Esophagus squamous epithelium (tissue), 5 donors: ENCODE data around the gene NDUFA1. TPM values are rescaled to one million over a fixed set of nuclear protein-coding genes. Genes with fewer than 3 reads are reported as not detected.
"Not testable (repeated sequence)": the region's sequence is repeated elsewhere in the genome, so short reads cannot be mapped to it uniquely, and the experiment has no call there.

ENCODE experiments used
- DNase-seq: peaks from one replicate; lab custom pipeline; 2025; lab: John Stamatoyannopoulos, UW
- H3K27ac ChIP-seq, 4 donors: fragments of 200-600 bp; sonication (generic); one replicate each; pipeline ENCODE4 v1.5.1; 2016 to 2019; ENCODE audit warnings: mild to moderate bottlenecking in 1 of 4
- H3K27me3 ChIP-seq, 4 donors: fragments of 200-600 bp; sonication (generic); 1 replicate in 3 of 4; 2 replicates in 1 of 4; pipeline versions ENCODE4 v1.5.1 to v1.6.0; 2017 to 2021; ENCODE audit warnings: antibody characterized with exemption in 1 of 4
- H3K36me3 ChIP-seq, 3 donors: fragments of 200-600 bp; sonication (generic); one replicate each; pipeline ENCODE4 v1.5.1; 2016 to 2019
- H3K4me1 ChIP-seq, 3 donors: fragments of 200-600 bp; sonication (generic); one replicate each; pipeline ENCODE4 v1.5.1; 2017 to 2019
- H3K4me3 ChIP-seq, 4 donors: fragments of 200-600 bp; sonication (generic); 1 replicate in 3 of 4; 2 replicates in 1 of 4; pipeline ENCODE4 v1.5.1; 2016 to 2019; ENCODE audit warnings: mild to moderate bottlenecking in 2 of 4, moderate library complexity in 1 of 4
- H3K9me3 ChIP-seq, 3 donors: fragments of 200-600 bp; sonication (generic); one replicate each; pipeline ENCODE4 v1.5.1; 2016 to 2019
- CTCF ChIP-seq, 6 experiments: fragments of 450-650 bp in 4 of 6; fragments of 200-600 bp in 2 of 6; sonication (generic) in 2 of 6; IDR thresholded peaks; one replicate each; pipeline ENCODE4 v1.5.1; 2016 to 2019; ENCODE audit warnings: antibody characterized with exemption in 6 of 6, mild to moderate bottlenecking in 4 of 6, moderate library complexity in 4 of 6
- POLR2A ChIP-seq, 4 donors: fragments of 450-650 bp; IDR thresholded peaks; one replicate each; pipeline ENCODE4 v1.6.1; 2017; ENCODE audit warnings: antibody characterized with exemption in 4 of 4, mild to moderate bottlenecking in 4 of 4, moderate library complexity in 3 of 4
- WGBS, 2 donors: methylation state at CpG; one replicate each; pipeline ENCODE4 v1.1.5; 2018; 5-methylcytosine and 5-hydroxymethylcytosine counted together
- intact Hi-C: fragments of 100-400 bp; cut with DNase I; formaldehyde crosslinking; loops from one replicate; pipeline ENCODE4 v1.15.0; 2022
- total RNA-seq, 4 donors: library from RNA; depleted of rRNA; stranded (reverse); fragments of >200 nt; gene quantifications; one replicate each; pipeline ENCODE4 v1.1.0, GENCODE V29; 2016
- donor health status: DM: yes; HTN: yes; CAD: no.

NDUFA1 gene
- total RNA-seq, 4 donors from 2014 or later, result 54.0 to 94.7 (median 66.5) TPM

DNA sequence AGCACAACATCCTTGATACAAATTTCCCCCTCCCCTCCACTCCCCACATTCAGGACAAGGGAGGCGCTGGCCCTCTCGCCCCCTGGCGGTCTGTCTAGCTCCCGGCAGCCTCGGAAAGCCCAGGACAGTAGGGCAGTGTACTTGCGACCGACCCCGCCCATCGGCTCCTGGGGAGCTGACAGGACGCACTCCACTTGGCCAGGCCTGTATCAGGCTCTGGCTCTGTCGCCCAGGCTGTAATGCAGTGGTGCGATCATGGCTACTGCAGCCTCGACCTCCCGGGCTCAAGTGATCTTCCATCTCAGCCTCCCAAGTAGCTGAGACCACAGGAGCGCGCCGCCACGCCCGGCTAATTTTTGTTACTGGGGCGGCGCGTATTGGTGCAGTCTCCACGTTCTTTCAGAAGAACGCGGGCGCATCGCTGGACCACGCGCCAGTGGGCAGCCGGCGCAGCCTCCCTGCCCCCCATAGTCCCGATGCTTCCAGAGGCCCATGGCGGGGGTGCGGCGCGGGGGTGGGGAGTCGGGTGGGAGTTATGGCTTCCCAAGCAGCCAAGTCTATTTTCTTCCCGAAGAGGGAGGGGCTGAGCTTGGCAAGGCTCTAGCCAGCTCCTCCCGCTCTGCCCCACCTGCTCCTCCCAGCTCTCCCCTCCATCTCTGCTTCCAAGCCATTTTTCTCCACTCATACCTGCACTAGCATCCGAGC, 16.2 kb downstream of the NDUFA1 start:
- H3K27ac ChIP-seq, result no peak overlapping the region
- WGBS, 2 donors, result 52% methylated on average over 22 of the region's 40 CpGs; no CpG with 5 or more reads in 1 of the 2 donors
- intact Hi-C loops, result no loop called here

GRCh38 chrX:119890626-119891025, 19.0 kb downstream of the NDUFA1 start:
- H3K36me3 ChIP-seq, H3K27me3 ChIP-seq, H3K4me3 ChIP-seq, H3K27ac ChIP-seq, DNase-seq, intact Hi-C loops, H3K9me3 ChIP-seq: not testable (repeated sequence)
- WGBS, 2 donors, result no CpG with 5 or more reads among the region's 36 CpGs
- H3K4me1 ChIP-seq, result peaks cover 0 to 15% (median 0%) of the 10 kb centered on the region in 3 donors

More for the DNA sequence above, 16.2 kb downstream of the NDUFA1 start:
- H3K4me1 ChIP-seq, result peaks cover 0 to 15% (median 0%) of the 10 kb centered on the region in 3 donors
- no peaks in the 10 kb centered on the region for H3K36me3 ChIP-seq
- no peak for TF ChIP-seq POLR2A (IDR thresholded peaks at IDR 0.05)
- peak in 5 of 6 experiments; percentile 9 to 48 (median 36) for TF ChIP-seq CTCF (IDR thresholded peaks at IDR 0.05)
- H3K4me3 ChIP-seq, result peak overlapping the region in 3 of 4 donors; percentile 18 to 58 (median 31)
- no peaks in the 10 kb centered on the region for H3K9me3 ChIP-seq
- no peak for DNase-seq
- H3K27me3 ChIP-seq, result no peaks in the 10 kb centered on the region

- H3K27me3 ChIP-seq, H3K27ac ChIP-seq, DNase-seq, H3K4me1 ChIP-seq, H3K4me3 ChIP-seq, H3K36me3 ChIP-seq, intact Hi-C loops, H3K9me3 ChIP-seq: not testable (repeated sequence)
- 61 to 69% methylated on average over 14 to 16 of the region's 16 CpGs for WGBS, 2 donors
These were observed 20.5 kb downstream of the NDUFA1 start for GRCh38 chrX:119891961-119892692.

- TF ChIP-seq POLR2A (IDR thresholded peaks at IDR 0.05) (no peak), CTCF (IDR thresholded peaks at IDR 0.05) (no peak)
- H3K27me3 ChIP-seq, result no peaks in the 10 kb centered on the region
- H3K4me3 ChIP-seq, result no peak within 1 kb of the TSS
- H3K9me3 ChIP-seq, result no peaks in the 10 kb centered on the region
- WGBS, 2 donors, result 63 to 66% methylated on average over 2 to 4 of the region's 4 CpGs
- intact Hi-C loops, result no loop called here
- DNase-seq, result no peak
- no peak within 1 kb of the TSS for H3K27ac ChIP-seq
- no peaks in the 10 kb centered on the region for H3K36me3 ChIP-seq
- H3K4me1 ChIP-seq, result no peaks in the 10 kb centered on the region
These were observed 24.3 kb downstream of the NDUFA1 start, which contains the start of gene AKAP14 for GRCh38 chrX:119895843-119896326. AKAP14 (plus strand) TSS chrX:119895893; CDS start chrX:119903224, 7,331 bp downstream.

DNA sequence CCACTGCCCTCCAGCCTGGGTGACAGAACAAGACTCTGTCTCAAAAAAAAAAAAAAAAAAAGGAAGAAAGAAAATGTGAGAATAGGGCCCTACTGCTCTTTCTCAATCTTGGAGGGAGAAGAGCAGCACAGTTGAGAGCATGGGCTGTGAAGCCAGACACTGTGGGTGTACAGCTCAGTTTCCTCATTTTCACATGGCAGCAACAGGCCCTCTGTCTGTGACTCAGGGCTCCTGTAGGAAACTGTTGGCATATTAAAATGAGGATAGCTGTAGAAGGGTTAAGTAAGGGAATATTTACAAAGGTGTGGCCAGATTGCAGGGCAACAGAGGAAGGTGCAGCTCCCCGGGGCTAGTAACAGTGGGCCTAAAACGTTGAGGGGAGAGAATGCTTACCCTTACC, 27.5 kb downstream of the NDUFA1 start:
- DNase-seq, result no peak
- H3K27ac ChIP-seq, result no peak overlapping the region
- TF ChIP-seq POLR2A (IDR thresholded peaks at IDR 0.05) (no peak), CTCF (IDR thresholded peaks at IDR 0.05) (no peak)
- no peaks in the 10 kb centered on the region for H3K9me3 ChIP-seq
- H3K4me1 ChIP-seq, result no peaks in the 10 kb centered on the region
- WGBS, 2 donors, result 0 to 20% methylated on average over 1 to 2 of the region's 2 CpGs
- intact Hi-C loops, result no loop called here
- no peaks in the 10 kb centered on the region for H3K36me3 ChIP-seq
- no peaks in the 10 kb centered on the region for H3K27me3 ChIP-seq
- no peak overlapping the region for H3K4me3 ChIP-seq

DNA sequence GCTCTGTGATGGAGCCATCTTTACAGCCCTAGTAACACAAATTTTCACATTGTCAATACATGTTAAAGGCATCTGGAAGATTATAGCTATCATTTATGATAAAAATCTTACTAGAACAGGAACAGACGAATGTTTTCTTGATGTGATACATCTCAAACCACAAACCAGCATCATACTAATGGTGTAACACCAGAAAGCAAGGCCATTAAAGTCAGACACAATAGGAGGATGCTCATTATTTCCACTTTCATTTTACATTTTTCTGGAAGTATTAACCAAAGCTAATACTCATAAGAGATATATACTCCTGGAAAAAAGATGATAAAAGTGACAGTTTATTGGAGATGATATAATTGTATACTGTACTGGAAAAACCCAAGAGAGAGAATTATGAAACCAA, 29.3 kb downstream of the NDUFA1 start:
- H3K4me1 ChIP-seq, result no peaks in the 10 kb centered on the region
- H3K4me3 ChIP-seq, result no peak overlapping the region
- H3K36me3 ChIP-seq, result no peaks in the 10 kb centered on the region
- H3K27me3 ChIP-seq, result no peaks in the 10 kb centered on the region
- DNase-seq, result no peak
- TF ChIP-seq POLR2A (IDR thresholded peaks at IDR 0.05) (no peak), CTCF (IDR thresholded peaks at IDR 0.05) (no peak)
- H3K9me3 ChIP-seq, result no peaks in the 10 kb centered on the region
- 50 to 77% methylated on average over 1 of the region's 1 CpG for WGBS, 2 donors
- intact Hi-C loops, result no loop called here
- H3K27ac ChIP-seq, result no peak overlapping the region
